GM18519 (cell line): Measurements from ENCODE around the gene DLG1.
"Not testable (repeated sequence)": the region's sequence is repeated elsewhere in the genome, so short reads cannot be mapped to it uniquely, and the experiment has no call there.

Experiments
- ATAC-seq: cut with Tn5 transposase; IDR thresholded peaks from one replicate; pipeline ENCODE4 v1.9.1; 2021; ENCODE audit warnings: mild to moderate bottlenecking, moderate library complexity; ENCODE audit not compliant: unreplicated experiment, low FRiP score

The DLG1 gene

DNA sequence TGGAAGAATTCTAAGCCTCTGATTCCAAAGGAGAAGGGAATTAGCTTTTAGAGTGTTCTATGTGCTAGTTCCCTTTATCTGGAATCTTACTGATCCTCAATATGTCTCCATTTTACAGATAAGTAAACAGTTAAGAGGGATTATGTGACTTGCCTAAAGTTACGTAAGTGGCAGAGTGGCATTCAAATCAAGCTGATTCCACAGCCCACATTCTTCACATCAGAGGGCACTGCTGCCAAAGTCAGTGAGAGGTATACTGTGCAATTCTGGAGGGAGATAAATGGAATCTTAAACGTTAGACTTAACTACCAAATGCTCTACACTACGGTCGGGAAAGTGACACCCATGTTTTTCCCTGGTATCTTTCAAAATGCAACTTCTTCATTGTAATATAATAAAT is 257.8 kb downstream of the DLG1 start:
- no peak for ATAC-seq

DNA sequence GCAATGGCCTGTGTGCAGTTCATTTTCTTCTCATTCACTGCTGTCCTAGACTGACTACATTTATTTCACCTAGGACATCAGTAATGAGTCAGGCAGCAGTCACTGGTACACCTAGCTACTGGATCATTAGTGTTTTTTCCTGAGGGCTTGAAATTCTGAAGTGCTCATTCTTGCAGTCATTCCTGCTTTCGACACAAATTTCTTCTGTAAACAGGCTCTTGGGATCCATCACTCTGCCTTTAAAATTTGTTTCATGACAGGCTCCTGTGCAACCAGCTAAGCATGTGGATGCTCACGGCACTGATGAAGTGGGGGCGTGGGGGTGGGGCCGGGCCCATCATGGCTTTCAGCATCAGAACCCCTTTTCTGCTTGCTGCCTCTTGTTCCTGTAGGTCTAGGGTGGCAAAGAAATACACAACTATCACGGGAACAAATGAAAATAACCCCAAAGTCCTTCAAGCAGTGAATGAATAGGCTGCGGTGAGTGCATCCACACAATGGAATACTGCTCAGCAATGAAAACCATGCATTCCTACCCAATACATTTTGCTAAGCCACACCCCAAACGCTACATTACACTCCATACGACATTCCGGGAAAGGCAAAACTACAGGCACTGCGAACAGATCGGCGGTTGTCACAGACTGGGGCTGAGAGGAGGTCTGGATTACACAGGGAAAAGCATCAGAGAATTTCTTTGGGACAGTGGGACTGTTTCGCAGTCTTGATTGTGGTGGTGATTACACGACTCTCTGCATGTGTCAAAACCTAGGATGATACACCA is 259.5 kb downstream of the DLG1 start:
- ATAC-seq: no peak

DNA sequence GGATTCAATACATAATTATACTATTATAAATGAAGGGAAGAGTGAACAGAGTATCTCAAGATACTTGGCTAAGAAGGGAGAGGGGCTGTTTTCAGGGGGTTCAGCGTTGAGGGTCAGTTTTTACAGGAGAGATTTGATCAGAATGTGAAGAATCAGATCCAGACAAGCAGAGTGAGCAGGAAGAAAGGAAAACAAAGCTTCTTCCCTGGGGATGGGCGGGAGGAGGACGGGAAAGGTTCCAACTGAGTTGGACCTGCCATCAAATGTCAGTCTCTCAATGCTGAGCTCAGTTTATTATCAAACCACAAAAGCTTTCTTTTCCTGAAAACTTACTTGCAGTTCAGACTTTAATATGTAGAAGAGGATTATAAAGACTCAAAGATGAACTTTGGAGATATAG is 262.8 kb downstream of the DLG1 start:
- ATAC-seq: no peak

DNA sequence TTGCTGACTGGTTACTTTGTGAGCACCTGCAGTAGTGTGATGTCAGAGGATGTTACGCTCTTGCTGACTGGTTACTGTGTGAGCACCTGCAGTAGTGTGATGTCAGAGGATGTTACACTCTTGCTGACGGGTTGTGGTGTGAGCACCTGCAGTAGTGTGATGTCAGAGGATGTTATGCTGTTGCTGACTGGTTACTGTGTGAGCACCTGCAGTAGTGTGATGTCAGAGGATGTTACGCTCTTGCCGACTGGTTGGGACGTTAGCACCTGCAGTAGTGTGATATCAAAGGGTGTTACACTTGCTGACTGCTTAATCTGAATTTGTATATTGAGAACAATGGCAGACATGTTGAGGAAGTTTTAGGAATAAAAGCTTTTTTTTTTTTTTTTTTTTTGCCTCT is 263.6 kb downstream of the DLG1 start:
- not testable (repeated sequence) for ATAC-seq

DNA sequence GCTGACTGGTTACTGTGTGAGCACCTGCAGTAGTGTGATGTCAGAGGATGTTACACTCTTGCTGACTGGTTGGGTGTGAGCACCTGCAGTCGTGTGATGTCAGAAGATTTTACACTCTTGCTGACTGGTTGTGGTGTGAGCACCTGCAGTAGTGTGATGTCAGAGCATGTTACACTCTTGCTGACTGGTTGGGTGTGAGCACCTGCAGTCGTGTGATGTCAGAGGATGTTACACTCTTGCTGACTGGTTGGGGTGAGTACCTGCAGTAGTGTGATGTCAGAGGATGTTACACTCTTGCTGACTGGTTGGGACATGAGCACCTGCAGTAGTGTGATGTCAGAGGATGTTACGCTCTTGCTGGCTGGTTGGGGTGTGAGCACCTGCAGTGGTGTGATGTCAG is 264.6 kb downstream of the DLG1 start:
- ATAC-seq: not testable (repeated sequence)

DNA sequence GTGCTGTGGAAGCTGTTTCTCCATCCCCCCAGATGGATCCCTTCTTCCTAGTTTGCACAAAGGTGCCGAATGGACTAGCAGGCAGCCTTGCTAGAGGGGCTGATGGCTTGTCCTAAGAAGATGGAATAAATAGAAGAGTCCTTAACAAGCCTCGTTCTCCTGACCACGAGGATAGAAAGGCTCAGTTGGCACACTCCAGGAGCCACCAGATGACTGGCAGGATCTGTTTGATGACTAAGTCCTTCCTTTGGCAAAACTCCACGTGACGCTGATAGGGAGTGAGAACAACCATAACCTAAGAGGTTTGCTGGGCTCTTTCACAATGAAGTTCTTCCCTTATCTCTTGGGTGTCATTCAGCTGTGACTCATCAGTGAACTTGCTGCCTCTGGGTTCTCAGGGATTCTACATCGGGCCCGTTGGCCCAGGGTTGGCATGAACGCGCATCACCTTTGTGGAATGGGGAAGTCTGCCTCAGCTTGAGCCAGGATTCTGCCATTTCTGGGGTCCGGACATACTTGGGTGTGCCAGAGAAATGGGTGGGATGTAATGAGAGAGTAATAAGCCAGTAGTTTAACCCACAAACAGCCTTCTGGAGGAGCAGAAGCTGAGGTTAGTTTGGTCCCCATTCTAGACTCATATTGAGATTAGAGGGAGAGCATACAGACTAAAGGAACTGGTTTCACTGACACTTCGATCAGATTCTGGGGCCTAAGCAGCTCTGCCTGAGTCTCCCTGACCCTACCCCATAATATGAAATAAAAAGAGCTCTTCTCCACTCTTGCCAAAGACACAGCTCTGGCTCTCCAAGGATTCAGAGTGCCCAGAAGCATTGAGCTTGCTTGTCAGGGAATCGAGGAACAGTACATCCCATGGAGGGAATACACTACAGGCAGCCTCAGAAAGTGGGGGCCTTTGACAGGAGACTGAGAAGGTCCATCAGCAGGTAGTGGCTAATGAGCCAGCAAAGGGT is 266.8 kb downstream of the DLG1 start:
- no peak for ATAC-seq

DNA sequence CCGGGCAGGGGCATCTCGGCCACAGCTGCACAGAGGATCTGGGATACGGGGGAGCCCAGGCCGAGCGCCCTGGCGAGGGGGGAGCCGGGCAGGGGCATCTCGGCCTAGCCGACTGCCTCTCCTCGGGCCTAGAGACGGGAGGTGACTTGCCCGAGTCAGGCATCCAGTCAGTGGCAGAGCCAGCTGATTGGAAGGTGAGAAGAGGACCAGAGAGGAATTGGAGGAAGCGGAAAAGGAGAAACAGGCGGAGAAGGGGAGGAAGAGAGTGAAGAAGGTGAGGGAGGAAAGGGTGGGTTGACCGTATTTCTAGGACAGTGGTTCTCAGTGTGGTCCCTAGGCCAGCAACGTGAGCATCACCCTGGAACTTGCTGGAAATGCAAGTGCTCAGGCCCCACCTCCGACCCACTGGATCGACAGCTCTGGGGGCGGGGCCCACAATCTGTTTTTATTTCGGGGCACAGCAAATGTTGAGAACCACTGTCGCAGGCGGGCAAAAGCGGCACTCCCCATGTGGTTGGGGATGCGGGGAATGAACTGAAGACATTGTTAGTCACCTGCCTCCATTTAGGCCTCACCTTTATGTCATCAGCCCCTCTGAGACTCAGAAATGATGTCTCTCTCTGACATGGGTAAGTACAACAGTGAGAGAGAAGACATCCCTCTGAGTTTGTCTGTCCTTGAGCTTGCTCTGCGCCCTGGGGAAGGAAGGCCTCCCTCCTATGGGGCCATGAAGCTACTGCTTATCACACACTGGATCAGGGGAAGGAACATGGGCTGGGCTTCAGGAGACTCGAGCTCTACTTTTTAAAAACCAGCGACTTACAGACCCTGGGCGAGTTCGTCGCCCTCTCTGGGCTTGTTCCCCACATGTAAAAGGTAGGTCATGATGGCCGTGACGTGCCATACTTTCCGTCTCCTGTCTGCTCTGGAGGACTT is 267.8 kb downstream of the DLG1 start:
- ATAC-seq: no peak

DNA sequence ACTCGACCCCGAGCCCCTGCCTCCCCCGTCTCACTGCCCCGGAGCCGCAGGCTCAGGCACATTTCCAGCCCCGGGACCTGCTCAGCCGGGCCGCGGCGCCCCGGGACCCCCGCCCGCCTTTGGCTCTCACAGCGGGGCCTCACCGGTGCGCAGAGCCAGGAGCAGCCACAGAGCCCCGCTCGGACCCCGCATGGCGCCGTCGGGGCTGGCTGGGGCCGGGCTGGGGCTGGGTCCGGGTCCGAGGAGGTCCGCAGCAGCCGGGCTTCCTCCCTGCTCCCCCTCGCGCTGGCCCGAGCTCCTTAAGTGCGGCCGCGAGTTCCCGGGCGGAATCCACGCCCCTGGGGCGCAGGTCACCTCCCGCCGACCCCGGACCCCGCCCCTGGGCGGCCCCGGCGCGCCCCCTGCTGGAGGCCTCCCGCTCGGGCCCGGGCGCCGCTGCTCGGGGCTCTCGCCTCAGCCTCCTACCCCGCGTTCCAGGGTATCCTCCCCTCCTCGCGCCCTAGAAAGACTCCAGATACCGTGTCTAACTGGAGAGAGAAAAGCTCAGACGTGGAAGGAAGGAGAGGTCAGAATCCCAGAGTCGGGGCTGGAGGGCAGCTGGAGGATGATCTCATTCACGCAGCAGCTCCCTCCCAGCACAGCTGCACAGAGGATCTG is 268.8 kb downstream of the DLG1 start, which contains the start of gene MELTF:
Gene MELTF (minus strand): TSS at position 307 of the 657 bp plus-strand sequence. CDS start 115 bp downstream, at position 192.
- peak; percentile 47 for ATAC-seq

DNA sequence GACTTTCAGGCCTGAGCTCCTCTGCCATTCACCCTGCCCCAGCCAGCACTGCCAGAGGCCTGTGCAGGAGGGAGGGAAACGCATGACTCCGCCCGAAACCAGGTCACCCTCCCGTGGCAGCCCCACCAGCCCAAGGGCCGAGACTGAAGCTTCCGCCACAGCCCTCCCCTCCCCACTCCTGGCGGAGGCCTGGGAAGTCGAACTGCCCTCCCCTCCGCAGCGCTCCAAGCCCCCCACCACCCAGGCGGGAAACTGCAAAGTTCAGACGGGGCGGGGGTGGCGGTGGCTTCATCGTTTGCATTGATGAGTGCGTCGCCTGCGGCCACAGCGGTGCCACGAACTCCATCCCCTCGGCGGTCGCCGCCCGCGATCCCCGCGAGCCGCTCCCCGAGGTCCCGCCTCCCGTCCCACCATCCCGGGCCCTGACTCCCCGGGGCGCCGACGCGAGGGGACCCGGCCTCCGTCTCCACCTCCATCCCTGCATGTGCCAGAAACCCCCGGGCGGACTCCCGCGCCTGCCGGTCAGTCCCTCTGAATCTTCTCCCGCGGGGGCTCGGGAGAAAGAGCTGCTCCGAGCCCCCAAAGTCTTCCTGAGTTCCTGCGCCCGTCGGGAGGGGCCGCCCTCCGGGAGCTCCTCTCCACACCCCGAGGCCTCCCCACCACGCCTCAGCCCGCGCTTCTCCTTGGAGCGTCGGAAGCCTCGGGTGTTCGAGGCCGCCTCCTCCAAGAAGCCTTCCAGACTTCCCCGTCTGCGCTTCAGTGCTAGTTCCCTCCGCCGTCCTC is 269.5 kb downstream of the DLG1 start:
- ATAC-seq: no peak

DNA sequence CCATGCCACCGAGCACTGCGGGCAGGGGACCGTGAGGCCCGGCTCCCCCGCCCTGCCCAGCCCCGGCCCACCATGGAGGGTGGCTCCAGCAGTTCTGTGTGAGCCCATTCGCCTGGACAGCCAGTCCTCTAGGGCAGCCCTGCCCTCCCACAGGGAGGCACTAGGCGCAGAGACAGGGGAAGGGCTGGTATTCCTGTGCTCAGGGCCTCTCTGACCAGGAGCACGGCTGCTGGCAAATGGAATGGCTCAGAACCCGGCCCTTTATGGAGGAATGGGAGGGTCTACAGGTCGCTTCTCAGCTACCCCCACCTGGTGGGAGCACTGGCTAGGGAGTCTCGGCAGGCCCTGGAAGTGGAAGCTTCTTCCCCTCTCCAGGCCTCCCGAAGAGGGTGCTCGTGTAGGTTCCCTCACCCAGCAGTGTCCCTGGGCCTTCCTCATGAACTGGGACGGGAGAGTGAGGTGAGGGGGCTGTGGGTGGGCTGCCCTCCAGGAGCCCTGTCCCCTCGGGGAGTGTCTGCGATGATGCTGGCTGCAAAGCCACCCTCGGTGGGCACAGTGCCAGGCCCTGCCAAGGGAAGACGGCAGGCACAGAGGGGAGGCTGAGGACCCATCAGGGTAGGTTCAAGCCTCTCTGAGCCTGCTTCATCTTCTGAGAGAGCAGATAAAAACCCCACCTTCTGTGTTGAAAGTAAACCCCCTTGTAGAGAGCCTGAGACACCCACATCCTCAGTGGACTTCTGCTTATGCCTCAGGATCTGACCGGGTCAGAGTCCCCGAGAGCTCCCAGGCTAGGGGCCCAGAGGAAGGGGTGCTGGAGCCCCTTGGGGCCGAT is 270.3 kb downstream of the DLG1 start:
- no peak for ATAC-seq

DNA sequence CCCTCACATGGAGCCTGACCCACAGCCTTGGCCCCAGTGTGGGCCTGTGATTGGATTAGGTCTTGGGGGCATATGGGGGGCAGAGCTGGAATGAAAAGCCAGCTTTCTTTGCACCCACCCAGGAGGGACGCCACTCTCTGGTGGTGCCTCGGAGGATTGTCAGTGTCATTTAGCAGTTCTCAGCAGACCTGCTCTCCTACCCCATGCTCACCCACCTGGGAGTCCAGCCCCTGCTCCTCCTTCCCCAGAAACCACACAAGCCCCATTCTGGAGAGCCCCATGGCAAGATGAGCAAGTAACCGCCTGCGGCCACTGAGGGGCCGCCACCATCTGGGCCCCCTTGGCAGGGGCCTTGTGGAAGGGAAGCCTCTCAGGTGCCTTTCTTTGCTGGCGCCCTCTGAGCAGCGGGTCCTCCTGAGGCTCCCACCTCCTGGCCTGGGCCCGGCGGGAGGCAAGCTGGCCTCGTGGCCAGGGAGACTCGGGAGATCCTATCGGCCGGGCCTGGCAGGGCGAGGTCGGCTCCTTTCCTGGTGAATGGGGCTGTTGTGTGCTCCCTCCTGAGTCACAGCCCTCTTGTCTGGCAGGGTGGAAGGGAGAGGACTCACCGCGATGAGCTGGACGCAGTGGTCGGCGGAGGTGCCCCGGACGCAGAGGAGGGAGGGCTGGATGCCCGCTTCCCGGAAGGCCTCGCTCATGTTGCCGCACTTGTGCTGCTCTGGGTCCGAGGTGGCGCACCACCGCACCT is 271.1 kb downstream of the DLG1 start:
- no peak for ATAC-seq

DNA sequence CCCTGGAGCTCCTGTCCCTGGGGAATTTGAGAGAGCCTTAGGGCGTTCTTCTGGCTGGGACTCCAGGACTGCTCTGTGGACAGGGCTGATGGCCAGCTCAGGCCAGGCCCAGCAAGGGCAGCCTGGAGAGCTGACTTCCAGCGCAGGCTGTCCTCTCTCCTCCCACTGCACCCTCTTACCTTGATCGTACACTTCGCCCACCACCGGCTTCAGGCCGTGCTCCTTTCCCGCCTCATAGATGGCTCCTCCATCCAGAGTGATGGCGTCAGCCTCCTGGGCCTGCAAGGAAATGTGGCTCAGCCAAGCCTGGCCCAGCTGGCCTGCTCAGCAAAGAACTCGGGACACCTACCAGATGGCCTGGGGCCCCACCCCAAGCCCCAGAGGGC is 271.9 kb downstream of the DLG1 start:
- no peak for ATAC-seq

DNA sequence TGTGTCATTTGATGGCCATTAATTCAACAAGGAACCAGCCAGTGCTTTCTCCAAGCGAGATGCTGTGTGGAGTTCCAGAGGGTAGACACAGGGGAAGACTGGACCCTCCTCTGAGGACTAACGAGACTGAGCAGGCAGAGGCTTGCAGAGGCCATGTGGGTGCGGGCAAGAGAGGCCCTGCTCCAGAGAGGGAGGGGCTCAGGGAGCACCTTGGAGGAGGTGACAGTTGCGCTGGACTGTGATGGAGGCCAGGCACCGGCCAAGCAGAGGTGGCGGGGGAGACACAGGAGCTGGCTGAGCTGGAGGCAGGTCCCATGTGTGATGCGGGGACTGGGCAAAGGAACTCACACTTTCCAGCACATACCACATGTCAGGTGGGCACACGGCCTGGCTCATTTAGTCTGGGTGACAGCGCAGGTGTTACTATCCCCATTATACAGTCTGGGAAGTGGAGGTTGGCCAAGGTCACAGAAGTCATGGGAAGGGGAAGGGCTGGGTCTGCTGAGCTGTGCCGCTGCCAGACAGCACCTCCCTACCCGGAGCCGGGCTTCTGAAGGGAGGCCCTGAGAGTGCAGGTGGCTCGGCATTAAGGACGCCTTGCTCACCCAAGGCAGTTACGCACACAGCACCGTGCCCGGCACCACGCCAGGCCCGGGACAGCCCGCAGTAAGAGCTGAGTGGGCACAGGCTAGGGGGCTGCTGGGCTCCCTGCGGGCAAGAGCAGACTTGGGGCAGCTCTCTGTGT is 272.5 kb downstream of the DLG1 start:
- ATAC-seq: no peak

DNA sequence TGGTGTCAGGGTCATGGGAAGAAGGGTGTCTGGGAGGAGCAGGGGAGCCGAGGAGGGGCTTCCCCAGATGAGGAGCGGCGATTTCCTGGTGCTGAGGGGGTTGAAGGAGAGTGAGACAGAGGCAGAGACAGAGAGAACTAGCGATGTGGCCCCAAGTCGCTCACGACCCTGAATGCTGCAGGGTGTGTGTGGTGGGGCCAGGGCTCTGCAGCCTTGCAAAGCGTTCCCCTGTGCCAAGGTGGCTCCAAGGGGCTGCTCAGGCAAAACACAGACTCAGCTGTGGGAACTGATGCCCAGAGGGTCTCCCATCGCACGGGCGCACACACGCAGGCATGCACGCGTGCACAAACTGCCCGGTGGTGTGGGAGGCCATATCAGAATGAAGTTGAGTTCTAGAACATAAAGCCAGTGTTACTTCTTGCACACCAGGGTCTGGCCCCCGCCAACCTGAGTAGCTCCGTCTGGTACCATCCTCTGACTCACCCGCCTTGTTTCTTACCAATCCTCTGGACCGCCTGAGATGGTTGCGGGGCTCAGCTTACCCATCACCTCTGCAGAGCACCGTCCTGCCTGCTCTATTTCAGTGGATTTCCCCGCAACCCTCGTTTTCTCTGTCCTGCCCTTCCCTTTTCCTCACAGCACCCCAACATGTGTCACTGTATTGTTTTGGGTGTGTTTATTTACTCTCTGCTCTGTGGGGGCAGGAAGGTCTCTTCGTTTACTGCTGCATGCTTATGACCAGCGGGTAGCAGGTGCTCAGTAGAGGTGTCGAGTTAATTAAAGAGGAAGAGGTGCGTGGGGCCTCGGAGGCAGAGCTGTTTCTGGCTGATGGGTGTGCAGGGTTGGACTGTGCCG is 273.3 kb downstream of the DLG1 start:
- no peak for ATAC-seq

DNA sequence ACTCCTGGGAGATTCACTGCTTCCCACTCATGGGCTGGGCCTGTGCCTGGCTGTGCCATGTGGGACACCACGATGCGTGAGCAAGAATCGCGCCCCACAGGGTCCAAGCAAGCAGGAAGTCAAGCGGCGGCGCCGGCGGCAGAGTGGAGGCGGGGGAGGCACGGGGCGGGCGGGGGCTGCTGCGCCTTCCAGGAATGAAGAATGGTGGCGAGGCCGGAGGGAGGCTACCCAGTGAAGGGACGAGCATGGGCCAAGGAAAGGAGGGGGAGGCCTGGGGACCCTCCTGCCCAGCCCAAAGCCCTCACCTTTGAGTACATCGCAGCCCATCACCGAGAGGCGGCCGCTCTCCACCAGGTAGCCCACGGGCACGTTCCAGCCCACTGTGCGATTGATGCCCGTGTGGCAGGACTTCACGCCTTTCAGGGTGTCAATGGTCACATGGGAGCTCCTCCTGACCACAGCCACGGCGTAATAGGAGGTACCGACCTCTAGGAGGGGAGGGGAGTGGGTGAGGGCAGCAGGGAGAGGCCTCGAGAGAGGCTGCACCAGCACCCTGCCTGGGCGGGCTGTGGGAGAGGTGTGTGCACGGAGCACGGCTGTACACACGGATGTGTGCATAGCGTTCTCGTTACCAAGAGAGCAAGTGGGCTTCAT is 274.3 kb downstream of the DLG1 start:
- no peak for ATAC-seq
